Left ventricle myocardium inferior (tissue), 1 donor: ENCODE results near the gene CHSY1. TPM values are rescaled to one million over a fixed set of nuclear protein-coding genes. Genes with fewer than 3 reads are reported as not detected.
A peak's percentile ranks its signal among the peaks of the same experiment; 100 is the strongest.

Experiments used
- DNase-seq: peaks from one replicate; pipeline ENCODE4 v3.0.0-alpha.2; 2020
- H3K27ac ChIP-seq: fragments of 200-600 bp; replicated peaks from 2 replicates; pipeline ENCODE4 v1.8.0; 2021
- H3K27me3 ChIP-seq: fragments of 200-600 bp; 2 replicates; pipeline ENCODE4 v1.8.0; 2021; ENCODE audit warnings: low read depth
- H3K36me3 ChIP-seq: fragments of 200-600 bp; 2 replicates; pipeline ENCODE4 v1.8.0; 2021
- H3K4me1 ChIP-seq: fragments of 200-600 bp; 2 replicates; pipeline ENCODE4 v1.8.0; 2021
- H3K4me3 ChIP-seq: fragments of 200-600 bp; 2 replicates; pipeline ENCODE4 v1.8.0; 2021; ENCODE audit warnings: mild to moderate bottlenecking, moderate library complexity
- H3K9me3 ChIP-seq: fragments of 200-600 bp; replicated peaks from 2 replicates; pipeline ENCODE4 v1.8.0; 2021
- intact Hi-C: fragments of 100-400 bp; cut with micrococcal nuclease; formaldehyde crosslinking; loops from one replicate; pipeline ENCODE4 v1.11.0; 2022
- total RNA-seq: library from RNA; stranded (reverse); fragmentation: NEBNext Ultra II Directional; extraction: Animal tissue kit (Norgen Biotek cat#: 25700); gene quantifications from one replicate; pipeline ENCODE4 v1.2.1, GENCODE V29; 2021
- TF ChIP-seq, protein P1 (sequence below): fragments of 200-600 bp; IDR thresholded peaks from 2 replicates; pipeline ENCODE4 v1.8.0; 2021; ENCODE audit warnings: antibody characterized with exemption, mild to moderate bottlenecking, borderline replicate concordance
- donor health status: DM: no; HTN: yes; CAD: no; lungs with severe emphysema.

CHSY1 gene
- total RNA-seq, 1 donor from 2014 or later, result 15.1 TPM

DNA sequence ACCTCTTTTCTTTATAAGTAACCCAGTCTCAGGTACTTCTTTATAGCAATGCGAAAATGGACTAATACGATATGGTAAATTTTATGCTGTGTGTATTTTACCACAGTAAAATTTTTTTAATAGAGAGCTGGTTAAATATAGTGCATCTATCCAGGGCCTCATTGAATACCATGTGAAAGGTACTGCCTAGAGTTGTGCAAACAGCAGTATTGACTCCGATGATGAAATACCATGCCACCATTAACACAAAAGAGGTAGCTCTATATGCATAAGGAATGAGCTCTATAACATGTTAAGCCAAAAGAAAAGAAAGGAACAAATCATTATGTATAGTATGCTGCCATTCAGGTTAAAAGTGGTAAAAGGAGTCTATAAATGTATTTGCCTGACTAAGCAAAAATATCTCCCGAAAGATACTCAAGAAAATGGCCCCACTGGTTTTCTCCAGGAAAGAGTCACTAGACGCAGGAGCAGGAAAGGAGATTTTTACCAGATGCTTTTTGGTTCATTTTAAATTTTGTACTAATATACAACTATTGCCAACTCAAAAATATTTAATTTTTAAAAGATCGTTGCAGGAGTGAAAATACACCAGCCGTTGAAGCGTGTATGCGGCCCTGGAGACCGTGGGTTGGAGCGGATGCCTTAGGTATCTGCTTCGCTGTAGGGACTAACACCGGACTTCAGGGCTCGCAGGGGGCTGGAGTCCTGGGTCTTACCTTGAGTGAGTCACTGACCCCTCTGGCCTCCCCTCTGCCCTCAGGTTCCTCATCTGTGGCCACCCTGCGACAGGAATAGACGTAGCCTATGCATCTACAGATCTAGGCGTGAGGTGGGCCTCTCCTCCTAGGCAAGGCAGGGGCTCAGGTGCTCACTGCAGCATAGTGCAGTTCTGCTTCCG, 120.1 kb downstream of the CHSY1 start:
- intact Hi-C loops, result no loop called here
- TF ChIP-seq, protein P1, sequence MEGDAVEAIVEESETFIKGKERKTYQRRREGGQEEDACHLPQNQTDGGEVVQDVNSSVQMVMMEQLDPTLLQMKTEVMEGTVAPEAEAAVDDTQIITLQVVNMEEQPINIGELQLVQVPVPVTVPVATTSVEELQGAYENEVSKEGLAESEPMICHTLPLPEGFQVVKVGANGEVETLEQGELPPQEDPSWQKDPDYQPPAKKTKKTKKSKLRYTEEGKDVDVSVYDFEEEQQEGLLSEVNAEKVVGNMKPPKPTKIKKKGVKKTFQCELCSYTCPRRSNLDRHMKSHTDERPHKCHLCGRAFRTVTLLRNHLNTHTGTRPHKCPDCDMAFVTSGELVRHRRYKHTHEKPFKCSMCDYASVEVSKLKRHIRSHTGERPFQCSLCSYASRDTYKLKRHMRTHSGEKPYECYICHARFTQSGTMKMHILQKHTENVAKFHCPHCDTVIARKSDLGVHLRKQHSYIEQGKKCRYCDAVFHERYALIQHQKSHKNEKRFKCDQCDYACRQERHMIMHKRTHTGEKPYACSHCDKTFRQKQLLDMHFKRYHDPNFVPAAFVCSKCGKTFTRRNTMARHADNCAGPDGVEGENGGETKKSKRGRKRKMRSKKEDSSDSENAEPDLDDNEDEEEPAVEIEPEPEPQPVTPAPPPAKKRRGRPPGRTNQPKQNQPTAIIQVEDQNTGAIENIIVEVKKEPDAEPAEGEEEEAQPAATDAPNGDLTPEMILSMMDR, result no peak
- Histone ChIP-seq H3K4me3 (no peak overlapping the region), H3K27ac (no peak overlapping the region), H3K9me3 (peaks cover 15% of the 10 kb centered on the region), H3K36me3 (no peaks in the 10 kb centered on the region), H3K27me3 (no peaks in the 10 kb centered on the region), H3K4me1 (peaks cover 21% of the 10 kb centered on the region)
- no peak for DNase-seq

DNA sequence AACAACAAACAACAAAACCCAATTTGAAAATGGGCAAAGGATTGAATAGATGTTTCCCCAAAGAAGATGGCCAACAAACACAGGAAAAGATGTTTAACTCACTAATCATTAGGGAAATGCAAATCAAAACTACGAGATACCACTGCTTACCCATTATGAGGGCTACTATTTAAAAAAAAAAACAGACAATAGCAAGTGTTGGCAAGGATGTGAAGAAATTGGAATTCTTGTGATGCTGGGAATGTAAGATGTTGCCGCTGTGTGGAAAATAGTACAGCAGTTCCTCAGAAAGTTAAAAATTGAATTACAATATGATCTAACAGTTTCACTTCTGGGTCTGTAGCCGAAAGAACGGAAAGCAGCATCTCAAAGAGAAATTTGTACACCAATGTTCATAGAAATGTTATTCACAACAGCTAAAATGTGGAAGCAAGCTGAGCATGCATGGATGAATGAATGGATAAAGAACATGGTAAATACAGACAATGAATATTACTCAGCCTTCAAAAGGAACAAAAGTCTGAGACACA, 121.9 kb downstream of the CHSY1 start:
- Histone ChIP-seq H3K36me3 (no peaks in the 10 kb centered on the region), H3K4me1 (peaks cover 26% of the 10 kb centered on the region), H3K4me3 (no peak overlapping the region), H3K27ac (no peak overlapping the region), H3K9me3 (peaks cover 13% of the 10 kb centered on the region), H3K27me3 (no peaks in the 10 kb centered on the region)
- TF ChIP-seq, protein P1, result no peak
- intact Hi-C loops, result loop anchor here (10.0 kb wide), 1 partner anchor 115 kb away; no protein-coding TSS in a partner anchor
- DNase-seq, result no peak

DNA sequence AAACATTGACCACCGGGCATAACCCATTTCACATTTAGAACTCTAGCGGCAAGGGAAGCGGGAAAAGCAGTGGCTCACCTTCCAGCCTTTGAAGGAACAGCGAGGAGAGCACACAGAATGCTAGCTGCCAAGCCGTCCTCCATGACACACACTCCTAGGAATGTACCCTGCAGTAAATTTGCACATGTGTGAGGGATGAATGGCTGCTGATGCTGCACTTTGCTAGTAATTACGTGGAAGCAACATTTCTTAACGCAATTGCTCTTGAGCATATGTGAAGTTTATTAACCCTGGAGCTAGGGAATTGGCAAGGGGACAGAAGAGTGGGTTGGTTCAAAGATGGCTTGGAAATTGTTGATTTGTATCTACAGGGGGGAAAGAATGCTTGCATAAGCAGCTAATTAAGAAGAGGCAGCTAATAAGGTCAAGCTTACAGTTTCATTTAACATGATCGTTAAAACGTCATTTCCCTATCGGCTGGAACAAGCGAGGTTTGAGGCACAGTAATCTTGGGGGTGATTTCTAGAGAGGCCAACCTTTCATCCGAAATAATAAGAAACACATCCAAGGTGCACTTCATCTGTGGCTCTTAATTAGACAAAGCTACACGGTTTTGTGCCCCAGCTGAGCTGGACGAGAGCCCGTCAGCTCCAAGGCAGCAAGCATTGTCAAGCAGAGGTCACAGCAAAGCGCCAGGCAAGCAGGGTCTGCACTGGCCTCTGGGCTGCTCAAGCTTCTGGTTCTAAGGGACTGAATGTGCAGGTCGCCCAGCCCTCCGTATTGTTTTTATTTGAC, 123.4 kb downstream of the CHSY1 start:
- Histone ChIP-seq H3K27ac (peak overlapping the region; percentile 84), H3K4me3 (no peak overlapping the region), H3K4me1 (peaks cover 26% of the 10 kb centered on the region), H3K9me3 (peaks cover 8% of the 10 kb centered on the region), H3K36me3 (no peaks in the 10 kb centered on the region), H3K27me3 (no peaks in the 10 kb centered on the region)
- intact Hi-C loops, result loop anchor here (10.0 kb wide), 1 partner anchor 116 kb away; no protein-coding TSS in a partner anchor
- DNase-seq, result no peak
- TF ChIP-seq, protein P1, result no peak

DNA sequence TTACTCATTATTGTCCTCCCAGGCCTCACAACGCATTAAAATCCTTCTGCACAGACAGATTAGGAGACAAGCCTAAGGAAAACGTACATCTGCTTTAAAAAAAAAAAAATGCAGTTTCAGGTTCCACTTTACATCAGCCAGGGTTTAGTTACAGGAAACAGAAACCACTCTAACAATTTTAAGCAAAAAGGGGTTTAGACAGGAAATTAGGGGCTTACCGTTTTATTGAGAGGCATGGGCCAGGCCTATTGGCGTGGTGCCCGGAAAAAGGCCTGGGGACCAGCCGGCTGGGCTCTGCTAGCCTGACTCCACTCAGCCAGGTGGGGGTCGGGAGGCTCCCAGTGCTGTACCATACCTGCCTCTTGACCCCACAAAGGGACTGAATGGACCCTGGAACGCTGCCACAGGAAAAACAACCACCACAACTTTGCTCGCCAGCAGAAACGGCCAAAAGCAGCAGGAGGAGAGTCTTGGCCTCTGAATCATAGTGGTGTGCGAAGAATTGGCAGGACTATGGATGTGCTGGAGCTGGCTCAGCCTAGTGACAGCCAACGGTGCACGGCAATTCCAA, 124.3 kb downstream of the CHSY1 start:
- Histone ChIP-seq H3K27me3 (no peaks in the 10 kb centered on the region), H3K4me1 (peaks cover 29% of the 10 kb centered on the region), H3K36me3 (no peaks in the 10 kb centered on the region), H3K9me3 (peaks cover 8% of the 10 kb centered on the region), H3K4me3 (no peak overlapping the region), H3K27ac (peak overlapping the region; percentile 84)
- peak; percentile 75 for DNase-seq
- intact Hi-C loops, result loop anchor here (10.0 kb wide), 1 partner anchor 117 kb away; no protein-coding TSS in a partner anchor
- TF ChIP-seq, protein P1, result no peak
